Measurements from ENCODE around the gene PLET1.

Gene PLET1

DNA sequence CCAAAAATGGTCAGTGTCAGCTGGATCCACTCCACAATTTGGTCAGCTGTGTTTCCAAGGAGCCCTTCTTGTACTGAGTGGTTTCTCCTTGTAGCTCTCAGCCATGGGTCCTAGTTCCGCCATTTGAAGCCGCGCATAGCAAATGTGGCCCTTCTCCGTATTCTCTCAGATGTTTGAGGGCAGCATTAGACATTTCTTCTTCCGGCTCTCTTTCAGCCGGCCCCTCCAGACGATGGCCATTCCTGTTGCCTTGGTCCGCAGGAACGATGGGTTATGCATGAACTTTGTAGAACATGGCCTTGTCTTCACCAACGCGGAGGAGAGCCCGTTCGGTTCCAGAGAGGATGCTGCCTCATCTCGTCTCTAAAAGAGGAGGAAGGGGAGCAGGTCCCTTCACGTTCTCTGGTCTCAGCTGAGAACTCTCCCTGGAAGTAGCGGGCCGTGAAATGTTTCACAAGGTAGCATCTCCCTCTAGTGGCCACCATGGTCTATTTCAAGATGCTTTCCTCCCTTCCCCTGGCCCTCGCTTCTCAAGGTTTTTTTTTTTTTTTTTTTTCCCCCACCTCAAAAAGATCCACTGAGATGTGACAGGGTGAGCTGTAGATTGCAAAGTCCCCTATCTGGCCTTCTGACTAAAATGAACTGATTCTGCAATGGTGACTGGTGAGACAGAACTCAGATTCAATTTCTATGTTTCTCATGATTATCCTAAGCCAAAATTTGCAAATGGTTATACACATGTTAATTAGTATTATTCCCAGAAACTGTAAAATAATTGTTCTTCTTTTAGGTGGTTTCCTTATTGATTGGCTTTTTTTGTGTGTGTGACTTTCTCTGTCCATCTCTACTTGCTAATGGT, 19.8 kb upstream of the PLET1 start:
- peak; percentile 92 to 99 for DNase-seq

DNA sequence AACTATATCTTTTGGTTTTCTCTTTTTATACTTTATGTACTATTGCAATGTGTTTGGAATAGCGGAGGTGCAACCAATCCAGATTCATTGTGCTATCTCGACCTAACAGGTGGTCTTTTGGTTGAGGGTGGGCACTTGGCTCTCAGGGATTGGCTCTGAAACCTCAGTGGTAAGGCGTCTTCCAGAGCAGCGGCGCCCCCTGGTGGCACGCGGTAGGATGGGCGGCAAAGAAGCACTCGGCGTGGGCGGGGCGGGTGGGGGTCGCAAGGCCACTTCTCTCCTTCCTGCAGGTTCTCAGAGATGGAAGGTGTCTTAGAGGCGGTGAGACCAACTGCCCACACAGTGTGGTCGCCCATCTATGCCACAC, 19.2 kb upstream of the PLET1 start:
- DNase-seq, result peak; percentile 52 to 90

- DNase-seq, result no peak
These were observed 18.1 kb upstream of the PLET1 start for GRCh38 chr11:112278803-112279202.

DNA sequence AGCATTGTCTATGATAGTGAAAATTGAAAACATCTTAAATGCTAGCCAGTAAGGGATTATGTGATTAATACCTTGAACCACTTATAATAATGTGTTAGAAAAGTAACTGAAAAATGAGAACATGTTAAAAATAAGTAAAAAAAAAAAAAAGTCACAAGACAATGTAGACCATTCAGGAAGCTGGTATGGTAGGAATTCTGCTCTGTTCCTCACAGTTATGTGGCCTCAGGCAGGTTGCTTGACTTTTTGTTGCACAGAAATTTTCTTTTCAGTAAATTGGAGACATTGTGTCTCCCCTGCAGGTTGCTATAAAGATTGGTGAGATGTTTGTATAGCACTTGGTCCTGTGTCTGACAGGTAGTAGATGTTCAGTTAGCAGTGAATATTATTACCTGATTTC, 17.3 kb upstream of the PLET1 start:
- no peak for DNase-seq

GRCh38 chr11:112277029-112277428, 16.4 kb upstream of the PLET1 start:
- DNase-seq, result no peak

DNA sequence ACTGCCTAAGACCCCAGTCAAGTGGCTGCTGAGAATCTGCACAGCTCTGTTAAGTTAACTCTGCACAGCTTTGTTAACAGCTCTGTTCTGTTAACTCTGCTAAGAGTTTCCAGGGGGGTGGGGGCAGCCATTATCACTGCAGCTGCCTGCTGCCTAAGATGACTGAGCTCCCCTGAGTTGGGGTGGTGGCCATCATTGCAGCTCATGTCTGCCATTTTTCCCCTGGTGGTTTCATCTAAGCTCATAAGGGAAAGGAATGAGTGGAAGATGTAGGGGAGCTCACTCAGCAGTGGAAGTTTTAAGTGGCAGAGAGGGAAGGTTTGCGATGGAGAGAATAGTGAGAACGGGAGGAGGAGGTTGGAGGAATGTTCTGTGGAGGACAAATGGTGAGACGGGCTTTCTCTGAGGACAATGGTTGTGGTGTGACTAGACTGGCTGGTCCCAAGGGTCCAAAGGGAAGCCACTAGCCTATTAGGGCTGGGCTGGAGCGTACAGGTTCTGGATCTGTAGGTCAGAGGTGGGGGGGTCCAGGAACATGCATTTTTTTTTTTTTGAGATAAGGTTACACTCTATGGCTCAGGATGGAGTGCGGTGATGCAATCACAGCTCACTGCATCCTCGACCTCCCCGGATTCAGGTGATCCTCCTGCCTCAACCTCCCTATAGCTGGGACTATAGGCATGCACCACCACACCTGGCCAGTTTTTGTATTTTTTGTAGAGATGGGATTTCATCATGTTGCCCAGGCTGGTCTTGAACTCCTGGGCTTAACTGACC, 13.5 kb upstream of the PLET1 start:
- DNase-seq, result no peak

GRCh38 chr11:112273066-112273465, 12.4 kb upstream of the PLET1 start:
- DNase-seq, result no peak

GRCh38 chr11:112271242-112271641, 10.6 kb upstream of the PLET1 start:
- no peak for DNase-seq

GRCh38 chr11:112270551-112271180, 10.0 kb upstream of the PLET1 start:
- DNase-seq, result no peak

DNA sequence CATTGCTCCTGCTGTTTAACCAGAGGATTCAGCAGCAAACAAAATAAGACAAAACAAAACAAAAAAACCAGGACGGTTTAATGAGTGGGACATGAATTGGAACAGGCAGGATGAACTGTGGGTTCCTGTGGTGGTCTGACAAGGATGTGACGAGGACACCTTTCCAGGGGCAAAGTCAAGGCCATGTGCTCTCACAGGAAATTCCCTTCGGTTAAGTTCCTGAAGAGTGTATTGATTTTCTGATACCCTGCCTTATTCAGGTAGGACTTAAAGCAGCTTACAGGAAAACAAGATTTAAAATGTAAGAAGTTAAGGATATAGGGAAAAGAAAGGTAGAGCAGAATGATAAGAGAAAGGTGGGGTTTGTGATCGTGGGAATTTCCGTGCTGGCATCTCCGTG, 8.5 kb upstream of the PLET1 start:
- no peak for DNase-seq

DNA sequence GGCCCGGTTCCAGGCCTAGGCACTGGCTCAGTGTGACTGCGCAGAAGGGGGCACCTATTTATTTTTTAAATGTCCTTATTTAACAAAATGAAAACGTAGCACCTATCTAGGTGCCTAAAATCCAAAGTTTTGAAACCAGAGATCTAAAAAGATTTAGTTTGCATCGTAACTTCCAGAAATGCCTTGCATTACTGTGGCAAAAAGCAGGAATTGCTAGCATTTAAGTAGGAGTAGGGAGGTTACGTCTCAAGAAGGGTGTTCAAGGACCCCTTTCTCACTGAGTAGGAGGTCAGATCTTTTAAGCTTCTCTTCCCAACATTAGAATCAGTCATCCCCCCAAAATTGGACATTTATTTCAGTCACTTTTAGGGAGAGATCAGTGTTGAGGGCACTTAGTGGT, 7.7 kb upstream of the PLET1 start:
- no peak for DNase-seq

GRCh38 chr11:112267188-112267591, 6.5 kb upstream of the PLET1 start:
- DNase-seq, result no peak

DNA sequence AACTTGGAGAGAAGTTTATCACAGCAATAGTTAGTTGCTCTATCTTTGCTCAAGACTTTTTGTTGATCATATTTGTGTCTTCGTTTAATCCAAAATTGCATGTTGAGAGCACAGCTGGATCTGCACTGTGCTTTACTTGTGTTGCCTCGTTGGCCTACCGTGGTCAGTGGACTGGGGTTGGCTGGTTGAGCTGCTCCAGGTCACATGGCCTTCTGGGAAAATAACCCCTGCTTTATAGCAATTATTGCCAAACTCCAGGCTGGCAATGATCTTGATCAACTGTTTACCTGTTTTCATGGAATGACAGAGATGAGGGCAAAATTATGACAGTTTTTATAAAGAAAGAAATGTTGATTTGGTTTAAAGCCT, 5.7 kb upstream of the PLET1 start:
- no peak for DNase-seq

DNA sequence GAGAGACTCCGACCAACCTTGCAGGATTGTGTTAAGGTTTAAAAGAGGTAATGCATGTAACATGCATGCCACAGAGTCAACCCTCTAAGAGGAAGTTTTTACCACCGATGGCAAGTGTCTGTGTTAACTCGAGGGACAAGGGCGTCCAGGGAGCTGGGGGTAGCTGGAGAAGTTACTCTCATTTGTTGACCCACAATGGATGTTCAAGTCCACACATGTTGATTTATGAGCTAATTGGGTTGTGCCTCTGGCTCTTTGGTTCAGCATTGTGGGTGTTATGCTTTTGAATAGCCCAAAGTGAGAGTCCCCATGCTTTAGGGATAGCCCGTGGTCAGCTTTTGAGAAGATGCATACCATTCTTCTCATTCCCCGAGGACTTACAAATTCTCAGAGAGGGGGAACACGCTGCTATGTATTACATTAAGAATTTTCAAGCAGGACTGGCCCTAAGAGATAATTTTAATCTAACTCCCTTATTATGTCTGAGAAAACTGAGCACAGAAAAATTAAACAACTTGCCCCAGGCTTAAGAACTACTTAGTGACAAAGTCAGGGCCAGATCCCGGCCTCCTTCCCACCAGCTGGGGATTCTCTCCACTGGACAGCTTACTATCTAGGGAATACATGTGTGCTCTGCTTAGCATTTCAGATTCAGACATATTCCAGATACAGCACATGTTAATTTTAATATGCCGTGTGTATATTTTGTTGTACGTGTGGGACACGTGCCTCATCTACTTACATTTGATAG, 5.2 kb upstream of the PLET1 start:
- DNase-seq, result no peak

DNA sequence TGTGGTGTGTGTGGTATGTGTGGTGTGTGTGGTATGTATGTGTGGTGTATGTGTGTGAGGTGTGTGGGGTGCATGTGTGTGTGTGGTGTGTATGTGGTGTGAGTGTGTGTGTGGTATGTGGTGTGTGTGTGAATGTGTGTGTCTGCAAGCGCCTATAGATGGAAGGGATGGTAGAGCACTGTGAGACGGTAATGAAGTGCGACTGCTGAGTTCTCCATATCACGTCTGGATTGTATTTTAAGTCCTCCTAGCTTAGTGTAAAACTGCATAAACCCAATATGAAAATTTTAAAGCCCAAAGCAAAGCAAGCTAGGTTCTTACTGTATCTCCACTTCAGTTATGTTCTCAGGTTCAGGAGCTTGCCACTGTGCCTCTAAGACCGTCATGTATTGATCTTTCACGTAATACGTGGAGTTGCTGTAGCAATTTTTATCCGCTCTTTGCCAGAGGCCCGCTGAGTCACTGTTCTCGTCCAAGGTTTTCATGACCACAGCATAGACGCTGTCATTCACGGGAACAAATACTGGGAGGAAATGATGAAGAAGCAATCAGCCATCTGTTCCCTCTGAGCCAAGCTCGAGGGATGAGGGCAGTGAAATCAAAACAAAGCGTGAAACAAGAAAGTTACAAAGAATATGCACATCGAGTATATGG, 5.5 kb downstream of the PLET1 start:
- DNase-seq, result no peak

DNA sequence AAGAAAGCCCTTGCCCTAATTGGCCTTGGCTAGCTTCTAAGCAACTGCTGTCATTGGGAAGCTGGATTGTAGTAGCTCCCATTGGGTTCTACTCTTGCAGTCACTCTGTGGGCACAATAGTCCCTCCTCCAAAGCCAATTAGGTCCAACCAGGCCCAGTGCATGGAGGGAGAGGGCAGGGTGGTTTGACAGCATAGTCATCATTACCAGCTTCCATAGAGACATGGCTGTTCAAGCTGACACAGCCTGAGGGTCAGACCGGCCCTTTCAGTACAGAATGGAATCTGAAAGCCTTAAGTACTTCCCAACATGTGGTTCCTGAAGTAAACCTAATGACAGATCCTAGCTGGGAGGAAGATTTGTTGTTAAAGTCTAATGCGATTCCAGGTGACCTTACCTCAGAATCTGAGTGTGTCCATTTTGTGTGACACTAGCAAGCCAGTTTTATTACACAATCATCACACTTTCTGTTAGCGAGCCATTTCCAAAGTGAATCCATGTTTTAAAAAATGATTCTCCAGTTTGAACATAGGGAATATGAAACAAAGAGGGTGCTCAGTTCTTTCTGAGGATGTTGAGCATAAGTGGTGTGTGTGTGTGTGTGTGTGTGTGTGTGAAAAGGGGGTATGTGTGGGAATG, 6.9 kb downstream of the PLET1 start:
- no peak for DNase-seq

GRCh38 chr11:112249871-112250610, 10.6 kb downstream of the PLET1 start:
- no peak for DNase-seq

GRCh38 chr11:112248201-112248600, 12.5 kb downstream of the PLET1 start:
- no peak for DNase-seq

- peak; percentile 24 to 32 for DNase-seq
These were observed 13.5 kb downstream of the PLET1 start for GRCh38 chr11:112247201-112247600.

DNA sequence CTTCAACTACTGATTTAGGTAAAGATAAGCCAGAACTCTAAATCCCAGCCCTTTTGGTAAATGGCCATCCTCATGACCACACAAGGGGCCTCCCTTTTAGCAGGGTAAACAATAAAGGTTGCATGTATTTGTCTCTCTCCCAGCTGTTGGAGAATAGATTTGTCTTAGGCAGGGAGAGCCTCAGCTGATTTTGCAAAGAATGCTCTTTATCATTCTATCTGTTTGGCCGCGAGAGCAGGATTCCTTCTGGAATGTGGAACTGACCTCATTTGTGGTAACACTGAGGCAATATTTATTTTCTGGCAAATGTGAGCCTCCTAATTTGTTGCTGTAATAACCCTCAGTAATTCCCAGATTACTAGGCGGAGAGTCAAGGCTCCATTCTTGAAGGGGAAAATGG, 19.2 kb downstream of the PLET1 start:
- DNase-seq, result no peak

GRCh38 chr11:112238041-112238440, 22.6 kb downstream of the PLET1 start:
- no peak for DNase-seq
